Natural killer cell (primary cell): Measurements from ENCODE around the gene MYL7. TPM values are rescaled to one million over a fixed set of nuclear protein-coding genes. Genes with fewer than 3 reads are reported as not detected.

Source experiments
- ATAC-seq, 3 donors: fragments of 150-1000 bp in 2 of 3; fragments of 200-7000 bp in 1 of 3; cut with Tn5 transposase; 1 replicate in 1 of 3; 2 replicates in 2 of 3; pipeline ENCODE4 v1.10.0; 2021; ENCODE audit warnings: mild to moderate bottlenecking in 2 of 3, moderate library complexity in 2 of 3
- DNase-seq, 2 donors: peaks; one replicate each; pipeline versions ENCODE4 v3.0.0 to v3.0.0-alpha.2; 2013 to 2021; ENCODE audit warnings: mixed read lengths in 1 of 2
- H3K27ac ChIP-seq: one replicate; pipeline ENCODE4 v1.5.1; 2013; ENCODE audit warnings: mild to moderate bottlenecking, low read length
- H3K27me3 ChIP-seq: one replicate; pipeline ENCODE4 v1.6.1; 2013; ENCODE audit warnings: low read length; ENCODE audit not compliant: control insufficient read depth, insufficient read depth
- H3K36me3 ChIP-seq: one replicate; pipeline ENCODE4 v1.6.1; 2013; ENCODE audit warnings: low read length; ENCODE audit not compliant: control insufficient read depth, insufficient read depth
- H3K4me1 ChIP-seq: one replicate; pipeline ENCODE4 v1.6.1; 2013; ENCODE audit warnings: low read length; ENCODE audit not compliant: control insufficient read depth, insufficient read depth
- H3K4me3 ChIP-seq: one replicate; pipeline ENCODE4 v1.5.1; 2013; ENCODE audit warnings: low read length
- H3K9me3 ChIP-seq: one replicate; pipeline ENCODE4 v1.6.1; 2013; ENCODE audit warnings: low read length; ENCODE audit not compliant: control insufficient read depth, insufficient read depth
- H3K27ac Mint-ChIP-seq, 2 donors: one replicate each; pipeline ENCODE4 v1.8.0; 2022; ENCODE audit warnings: mild to moderate bottlenecking in 2 of 2, mixed read lengths in 2 of 2, moderate library complexity in 1 of 2
- H3K27me3 Mint-ChIP-seq, 2 donors: one replicate each; pipeline ENCODE4 v1.8.0; 2022; ENCODE audit warnings: low read depth in 2 of 2, mixed read lengths in 2 of 2
- H3K36me3 Mint-ChIP-seq: one replicate; pipeline ENCODE4 v1.8.0; 2022; ENCODE audit warnings: mixed read lengths
- H3K4me1 Mint-ChIP-seq, 2 donors: one replicate each; pipeline ENCODE4 v1.8.0; 2022; ENCODE audit warnings: mixed read lengths in 2 of 2
- H3K4me3 Mint-ChIP-seq: one replicate; pipeline ENCODE4 v1.8.0; 2022; ENCODE audit warnings: mild to moderate bottlenecking, moderate library complexity, mixed read lengths
- H3K9me3 Mint-ChIP-seq, 2 donors: one replicate each; pipeline ENCODE4 v1.8.0; 2022; ENCODE audit warnings: mixed read lengths in 2 of 2
- CTCF ChIP-seq: fragments of 200-600 bp; IDR thresholded peaks from one replicate; pipeline ENCODE4 v1.8.0; 2022; ENCODE audit warnings: antibody characterized with exemption
- WGBS: methylation state at CpG from one replicate; pipeline ENCODE4 v1.1.7; 2013; ENCODE audit warnings: missing lambda C conversion rate; ENCODE audit not compliant: insufficient coverage; 5-methylcytosine and 5-hydroxymethylcytosine counted together
- intact Hi-C: fragments of 100-400 bp; cut with micrococcal nuclease; formaldehyde crosslinking; loops from one replicate; pipeline ENCODE4 v1.14.2; 2022
- total RNA-seq, 4 donors: library from RNA; stranded (reverse); fragments of 120-200 nt in 1 of 4; gene quantifications; one replicate each; pipeline versions ENCODE4 v1.2.3 to v1.2.4, GENCODE V29; 2013 to 2022

The MYL7 gene
- total RNA-seq, 3 donors from 2014 or later (not counting 1 experiment from before 2014, with no cell fraction given): not detected

DNA sequence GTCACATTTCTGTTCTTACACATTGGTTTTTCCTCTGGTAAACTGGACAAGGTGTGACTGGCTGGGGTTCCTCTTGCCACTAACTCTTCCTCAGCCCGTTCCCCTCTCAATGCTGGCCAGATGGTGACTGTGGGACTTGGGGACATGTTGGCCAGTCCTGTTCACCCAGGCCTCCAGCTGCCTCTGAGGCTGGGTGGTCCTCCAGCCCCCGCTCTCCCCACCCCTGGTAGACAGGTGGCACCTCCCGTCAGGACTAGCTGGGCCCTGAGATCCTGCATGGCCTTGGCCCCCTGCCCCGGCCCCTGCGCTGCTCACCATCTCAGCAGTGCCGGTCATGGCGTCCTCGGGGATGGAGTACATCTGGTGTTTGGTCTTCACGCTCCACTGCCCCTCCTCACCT is 10.8 kb upstream of the MYL7 start:
- no peak overlapping the region for H3K27ac ChIP-seq
- H3K9me3 Mint-ChIP-seq: no peaks in the 10 kb centered on the region
- ATAC-seq: no peak
- no peak for TF ChIP-seq CTCF
- no peak for DNase-seq
- H3K27me3 Mint-ChIP-seq: no peaks in the 10 kb centered on the region
- no peak overlapping the region for H3K4me3 Mint-ChIP-seq
- H3K4me3 ChIP-seq: no peak overlapping the region
- H3K36me3 Mint-ChIP-seq: no peaks in the 10 kb centered on the region
- H3K4me1 Mint-ChIP-seq: no peaks in the 10 kb centered on the region
- H3K27ac Mint-ChIP-seq: no peak overlapping the region
- no peaks in the 10 kb centered on the region for H3K36me3 ChIP-seq
- no peaks in the 10 kb centered on the region for H3K27me3 ChIP-seq
- 92% methylated on average over 9 of the region's 9 CpGs for WGBS
- H3K9me3 ChIP-seq: no peaks in the 10 kb centered on the region
- H3K4me1 ChIP-seq: peaks cover 3% of the 10 kb centered on the region
- intact Hi-C loops: no loop called here

- DNase-seq (no peak), ATAC-seq (no peak)
- H3K4me3 ChIP-seq: no peak overlapping the region
- no peaks in the 10 kb centered on the region for H3K27me3 Mint-ChIP-seq
- H3K9me3 Mint-ChIP-seq: no peaks in the 10 kb centered on the region
- WGBS: 92% methylated on average over 16 of the region's 16 CpGs
- no peak for TF ChIP-seq CTCF
- no peak overlapping the region for H3K27ac Mint-ChIP-seq
- no peak overlapping the region for H3K4me3 Mint-ChIP-seq
- H3K4me1 Mint-ChIP-seq: no peaks in the 10 kb centered on the region
- no peaks in the 10 kb centered on the region for H3K36me3 ChIP-seq
- no peaks in the 10 kb centered on the region for H3K9me3 ChIP-seq
- no peak overlapping the region for H3K27ac ChIP-seq
- intact Hi-C loops: no loop called here
- peaks cover 6% of the 10 kb centered on the region for H3K4me1 ChIP-seq
- peaks cover 2% of the 10 kb centered on the region for H3K27me3 ChIP-seq
- H3K36me3 Mint-ChIP-seq: no peaks in the 10 kb centered on the region
Measured at GRCh38 chr7:44150966-44151941, 10.1 kb upstream of the MYL7 start.

DNA sequence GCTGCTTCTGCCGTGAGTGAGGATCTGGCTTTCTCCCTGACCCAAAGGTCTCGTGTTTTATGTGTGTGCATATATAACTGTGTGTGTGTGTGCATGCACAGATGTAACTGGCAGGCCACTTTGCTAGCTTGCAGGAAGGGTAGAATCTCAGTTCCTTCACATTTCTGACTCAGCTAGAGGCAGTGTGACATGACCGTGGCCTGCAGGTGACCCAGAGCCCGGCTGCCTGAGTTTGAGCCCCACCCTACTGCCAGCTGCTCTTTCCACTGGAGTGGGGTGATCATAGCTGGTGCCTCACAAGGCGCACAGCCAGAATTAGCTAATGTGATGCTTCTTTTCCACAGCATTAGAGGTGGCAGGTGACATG is 9.3 kb upstream of the MYL7 start:
- Mint-ChIP-seq H3K4me1 (peaks cover 0 to 4% of the 10 kb centered on the region in 2 donors), H3K27ac (no peak overlapping the region), H3K27me3 (peaks cover 0 to under 1% of the 10 kb centered on the region in 2 donors), H3K9me3 (no peaks in the 10 kb centered on the region), H3K4me3 (no peak overlapping the region), H3K36me3 (no peaks in the 10 kb centered on the region)
- Histone ChIP-seq H3K4me3 (no peak overlapping the region), H3K36me3 (no peaks in the 10 kb centered on the region), H3K9me3 (no peaks in the 10 kb centered on the region), H3K27ac (no peak overlapping the region), H3K27me3 (peaks cover 6% of the 10 kb centered on the region), H3K4me1 (peaks cover 13% of the 10 kb centered on the region)
- TF ChIP-seq CTCF: no peak
- ATAC-seq: no peak
- no peak for DNase-seq
- 67% methylated on average over 5 of the region's 5 CpGs for WGBS
- intact Hi-C loops: no loop called here
